Measurements from ENCODE around the gene IFNGR1. TPM values are rescaled to one million over a fixed set of nuclear protein-coding genes. Genes with fewer than 3 reads are reported as not detected.

Gene IFNGR1
- total RNA-seq, 1 experiment from 2014 or later: 23.4 TPM

DNA sequence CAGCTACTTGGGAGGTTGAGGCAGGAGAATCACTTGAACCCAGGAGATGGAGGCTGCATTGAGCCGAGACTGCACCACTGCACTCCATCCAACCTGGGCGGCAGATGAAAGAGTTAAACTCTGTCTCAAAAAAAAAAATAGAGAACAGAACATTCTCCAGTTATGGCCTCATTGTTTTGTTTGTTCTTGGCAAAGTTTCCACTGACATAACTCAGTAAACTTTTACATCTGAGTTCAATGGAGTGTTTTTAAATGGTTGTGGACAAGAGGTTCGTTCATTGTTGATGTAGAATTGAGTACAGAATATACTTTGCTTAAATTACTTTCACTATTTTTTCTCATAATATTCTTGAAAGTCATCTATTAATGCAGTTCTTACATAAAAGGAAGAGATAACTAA is 42.2 kb upstream of the IFNGR1 start:
- no peak overlapping the region for H3K4me3 ChIP-seq (ENCODE audit: low read depth in 2 of 2, low read length in 2 of 2)
- ChIA-PET CTCF (no interaction called here), POLR2A (no interaction called here)
- no peaks in the 10 kb centered on the region for H3K36me3 ChIP-seq (ENCODE audit: control insufficient read depth, insufficient read depth, low read length)
- no peaks in the 10 kb centered on the region for H3K4me1 ChIP-seq (ENCODE audit: control insufficient read depth, insufficient read depth, low read length)
- ATAC-seq: no peak
- intact Hi-C loops (cut with micrococcal nuclease; ENCODE audit: unreplicated experiment) (no loop called here), in situ Hi-C loops (cut with HindIII; ENCODE audit: low pct_unique_long_range_greater_than_20kb, low sequenced_read_pairs) (no loop called here)
- no TSS peak for BruUV-seq (replicated peaks)
- DNase-seq (ENCODE audit: low read depth, low spot score): no peak
- no peak overlapping the region for H3K27ac ChIP-seq (ENCODE audit: low read length)
- peaks cover 10% of the 10 kb centered on the region; the same call in 1 of the 2 replicates for H3K27me3 ChIP-seq (ENCODE audit: control insufficient read depth, insufficient read depth, low read length)
- H3K9me3 ChIP-seq (ENCODE audit: control insufficient read depth, insufficient read depth, low read depth, low read length): no peaks in the 10 kb centered on the region
- TF ChIP-seq SIN3A (IDR thresholded peaks at IDR 0.05; ENCODE audit: borderline replicate concordance, insufficient read depth, low read depth, low read length): no peak
- no peak for TF ChIP-seq CTCF (IDR thresholded peaks at IDR 0.05)
- no peak for TF ChIP-seq POLR2AphosphoS5 (IDR thresholded peaks at IDR 0.05; ENCODE audit: low read depth, low read length)
- no peak for TF ChIP-seq REST (IDR thresholded peaks at IDR 0.05; ENCODE audit: insufficient read depth in 1 of 2, low read depth in 2 of 2, low read length in 1 of 2)
- TF ChIP-seq TCF7L2 (IDR thresholded peaks at IDR 0.05; ENCODE audit: low read depth, low read length): no peak

GRCh38 chr6:137260217-137260616 is 41.0 kb upstream of the IFNGR1 start:
- Histone ChIP-seq H3K9me3 (ENCODE audit: control insufficient read depth, insufficient read depth, low read depth, low read length) (no peaks in the 10 kb centered on the region; the same call in 1 of the 2 replicates), H3K27ac (ENCODE audit: low read length) (no peak overlapping the region), H3K27me3 (ENCODE audit: control insufficient read depth, insufficient read depth, low read length) (peaks cover 6% of the 10 kb centered on the region; the same call in 1 of the 2 replicates), H3K4me1 (ENCODE audit: control insufficient read depth, insufficient read depth, low read length) (no peaks in the 10 kb centered on the region), H3K4me3 (ENCODE audit: low read depth in 2 of 2, low read length in 2 of 2) (no peak overlapping the region), H3K36me3 (ENCODE audit: control insufficient read depth, insufficient read depth, low read length) (no peaks in the 10 kb centered on the region)
- intact Hi-C loops (cut with micrococcal nuclease; ENCODE audit: unreplicated experiment): no loop called here
- no TSS peak for BruUV-seq (replicated peaks)
- ATAC-seq (no peak), DNase-seq (ENCODE audit: low read depth, low spot score) (no peak)
- ChIA-PET CTCF (interaction anchor here (0.6 kb wide), 1 partner anchor 329 kb away, joined by 5 read pairs; no protein-coding TSS in a partner anchor), POLR2A (no interaction called here)
- in situ Hi-C loops (cut with HindIII; ENCODE audit: low pct_unique_long_range_greater_than_20kb, low sequenced_read_pairs): no loop called here
- no peak for TF ChIP-seq SIN3A (IDR thresholded peaks at IDR 0.05; ENCODE audit: borderline replicate concordance, insufficient read depth, low read depth, low read length)

DNA sequence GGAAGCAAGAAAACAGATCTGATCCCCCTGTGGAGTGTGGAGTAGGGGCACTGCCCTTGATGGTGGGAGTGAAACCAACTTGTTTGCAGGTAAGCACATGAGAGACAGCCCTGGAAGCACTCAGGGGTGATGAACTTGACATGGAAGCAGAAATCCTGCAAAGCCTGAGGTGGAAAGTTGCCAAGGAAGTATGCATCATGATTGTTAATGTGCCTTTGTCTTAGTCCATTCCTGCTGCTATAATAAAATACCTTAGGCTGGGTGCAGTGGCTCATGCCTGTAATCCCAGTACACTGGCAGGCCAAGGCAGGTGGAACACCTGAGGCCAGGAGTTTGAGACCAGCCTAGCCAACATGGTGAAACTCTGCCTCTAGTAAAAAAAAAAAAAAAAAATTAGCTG is 40.2 kb upstream of the IFNGR1 start:
- intact Hi-C loops (cut with micrococcal nuclease; ENCODE audit: unreplicated experiment): no loop called here
- Histone ChIP-seq H3K27ac (ENCODE audit: low read length) (no peak overlapping the region), H3K4me1 (ENCODE audit: control insufficient read depth, insufficient read depth, low read length) (no peaks in the 10 kb centered on the region), H3K4me3 (ENCODE audit: low read depth in 2 of 2, low read length in 2 of 2) (no peak overlapping the region), H3K27me3 (ENCODE audit: control insufficient read depth, insufficient read depth, low read length) (peaks cover 6% of the 10 kb centered on the region; the same call in 1 of the 2 replicates), H3K9me3 (ENCODE audit: control insufficient read depth, insufficient read depth, low read depth, low read length) (no peaks in the 10 kb centered on the region; the same call in 1 of the 2 replicates), H3K36me3 (ENCODE audit: control insufficient read depth, insufficient read depth, low read length) (no peaks in the 10 kb centered on the region)
- BruUV-seq (replicated peaks): no TSS peak
- ChIA-PET POLR2A (no interaction called here), CTCF (interaction anchor here (0.6 kb wide), 1 partner anchor 330 kb away, joined by 5 read pairs; no protein-coding TSS in a partner anchor)
- no peak for ATAC-seq
- in situ Hi-C loops (cut with HindIII; ENCODE audit: low pct_unique_long_range_greater_than_20kb, low sequenced_read_pairs): no loop called here
- no peak for DNase-seq (ENCODE audit: low read depth, low spot score)
- TF ChIP-seq TCF7L2 (IDR thresholded peaks at IDR 0.05; ENCODE audit: low read depth, low read length) (no peak), CTCF (IDR thresholded peaks at IDR 0.05) (no peak)
